ENCODE results near the gene AP1S1. TPM values are rescaled to one million over a fixed set of nuclear protein-coding genes. Genes with fewer than 3 reads are reported as not detected.

Gene AP1S1
- total and polyA plus RNA-seq, 8 donors: 2.7 to 71.2 (median 34.7) TPM; not detected in 1

- DNase-seq: peak; percentile 40 to 95
- 16 to 22% (median 20%) methylated on average over 17 of the region's 17 CpGs for WGBS, 5 donors
- no peaks in the 10 kb centered on the region for H3K9me3 ChIP-seq
- intact Hi-C loops (cut with DNase I; ENCODE audit: low total_unique reads): no loop called here
- peaks cover 27 to 60% (median 36%) of the 10 kb centered on the region in 4 donors for H3K4me1 ChIP-seq
- H3K27ac ChIP-seq: peak overlapping the region; percentile 58 to 91 (median 84)
- peaks cover 0 to 26% (median 0%) of the 10 kb centered on the region in 3 donors for H3K27me3 ChIP-seq
- H3K36me3 ChIP-seq: no peaks in the 10 kb centered on the region
- TF ChIP-seq EP300 (IDR thresholded peaks at IDR 0.05): no peak
- TF ChIP-seq POLR2A (IDR thresholded peaks at IDR 0.05): no peak
- peak; percentile 25 to 85 (median 85) for TF ChIP-seq POLR2AphosphoS5 (IDR thresholded peaks at IDR 0.05)
- H3K4me3 ChIP-seq: peak overlapping the region; percentile 30 to 40 (median 37)
Measured at GRCh38 chr7:101121991-101122932, 32.0 kb upstream of the AP1S1 start.

- H3K4me1 ChIP-seq: peaks cover 30 to 59% (median 35%) of the 10 kb centered on the region in 4 donors
- peak overlapping the region in 1 of 4 donors; percentile 40 for H3K4me3 ChIP-seq
Measured at GRCh38 chr7:101122933-101123702, 31.2 kb upstream of the AP1S1 start.

GRCh38 chr7:101123703-101124068, 30.6 kb upstream of the AP1S1 start:
- H3K36me3 ChIP-seq: no peaks in the 10 kb centered on the region
- peak overlapping the region in 1 of 5 donors; percentile 90 for H3K27ac ChIP-seq
- peaks cover 30 to 55% (median 35%) of the 10 kb centered on the region in 4 donors for H3K4me1 ChIP-seq
- TF ChIP-seq CTCF (IDR thresholded peaks at IDR 0.05) (no peak), POLR2A (IDR thresholded peaks at IDR 0.05) (no peak), POLR2AphosphoS5 (IDR thresholded peaks at IDR 0.05) (no peak), EP300 (IDR thresholded peaks at IDR 0.05) (no peak)
- no peak for DNase-seq
- intact Hi-C loops (cut with DNase I; ENCODE audit: low total_unique reads): no loop called here
- peaks cover 0 to 29% (median 0%) of the 10 kb centered on the region in 3 donors for H3K27me3 ChIP-seq
- H3K4me3 ChIP-seq: no peak overlapping the region
- 74 to 97% (median 85%) methylated on average over 3 of the region's 3 CpGs for WGBS, 5 donors
- H3K9me3 ChIP-seq: no peaks in the 10 kb centered on the region

More at GRCh38 chr7:101122933-101123702, 31.2 kb upstream of the AP1S1 start:
- intact Hi-C loops (cut with DNase I; ENCODE audit: low total_unique reads): no loop called here
- Histone ChIP-seq H3K27ac (peak overlapping the region in 4 of 5 donors; percentile 75 to 91 (median 87)), H3K9me3 (no peaks in the 10 kb centered on the region), H3K36me3 (no peaks in the 10 kb centered on the region), H3K27me3 (peaks cover 0 to 29% (median 0%) of the 10 kb centered on the region in 3 donors)
- DNase-seq: no peak
- TF ChIP-seq POLR2AphosphoS5 (IDR thresholded peaks at IDR 0.05) (no peak), EP300 (IDR thresholded peaks at IDR 0.05) (no peak), POLR2A (IDR thresholded peaks at IDR 0.05) (no peak), CTCF (IDR thresholded peaks at IDR 0.05) (no peak)
- 89 to 94% (median 91%) methylated on average over 11 of the region's 11 CpGs for WGBS, 5 donors

- WGBS, 5 donors: 23 to 47% (median 29%) methylated on average over 7 of the region's 7 CpGs
- Histone ChIP-seq H3K27ac (peak overlapping the region in 4 of 5 donors; percentile 54 to 81 (median 58)), H3K9me3 (no peaks in the 10 kb centered on the region), H3K4me3 (no peak overlapping the region), H3K27me3 (peaks cover 0 to 29% (median 0%) of the 10 kb centered on the region in 3 donors), H3K4me1 (peaks cover 30 to 55% (median 35%) of the 10 kb centered on the region in 4 donors), H3K36me3 (no peaks in the 10 kb centered on the region)
- TF ChIP-seq POLR2AphosphoS5 (IDR thresholded peaks at IDR 0.05) (peak in 1 of 3 donors; percentile 16), POLR2A (IDR thresholded peaks at IDR 0.05) (no peak)
- intact Hi-C loops (cut with DNase I; ENCODE audit: low total_unique reads): no loop called here
- DNase-seq: peak in 1 of 2 donors; percentile 73
Measured at GRCh38 chr7:101124376-101125056, 29.8 kb upstream of the AP1S1 start.
